Mammary epithelial cell (primary cell): Measurements from ENCODE around the gene CNPY4.

ENCODE experiments used
- EZH2 ChIP-seq: IDR thresholded peaks from 2 replicates; pipeline ENCODE4 v1.6.1; 2012; ENCODE audit warnings: low read length, inconsistent platforms, borderline replicate concordance
- TF ChIP-seq, protein P1 (sequence below), 2 donors: IDR thresholded peaks in 1 of 2; conservative IDR thresholded peaks in 1 of 2; 2 replicates each; pipeline ENCODE4 v1.5.1; 2011 to 2012; ENCODE audit warnings: inconsistent platforms in 2 of 2, low read length in 2 of 2, mild to moderate bottlenecking in 2 of 2, control low read depth in 1 of 2, low read depth in 1 of 2; ENCODE audit not compliant: insufficient read depth in 1 of 2; ENCODE audit errors: extremely low read depth in 1 of 2

DNA sequence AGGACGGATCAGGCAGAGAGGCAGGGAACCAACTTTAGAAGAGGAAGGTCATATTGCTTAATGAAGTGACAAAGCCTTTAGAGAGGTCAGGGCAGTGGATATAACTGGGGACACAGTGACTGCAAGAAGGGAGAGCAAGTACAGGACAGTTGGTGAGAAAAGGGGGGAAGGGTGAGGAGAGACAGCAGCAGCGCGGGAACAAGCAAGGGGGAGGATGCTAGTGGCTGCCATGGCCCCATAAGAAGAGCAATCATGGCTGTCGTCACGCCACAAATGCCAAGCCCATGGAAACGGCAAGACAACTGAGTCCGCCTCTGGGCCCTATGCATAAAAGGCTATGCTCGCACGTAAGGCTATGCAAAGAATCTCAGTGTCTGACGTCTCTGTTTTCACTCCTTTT, 47.0 kb upstream of the CNPY4 start:
- TF ChIP-seq, protein P1, sequence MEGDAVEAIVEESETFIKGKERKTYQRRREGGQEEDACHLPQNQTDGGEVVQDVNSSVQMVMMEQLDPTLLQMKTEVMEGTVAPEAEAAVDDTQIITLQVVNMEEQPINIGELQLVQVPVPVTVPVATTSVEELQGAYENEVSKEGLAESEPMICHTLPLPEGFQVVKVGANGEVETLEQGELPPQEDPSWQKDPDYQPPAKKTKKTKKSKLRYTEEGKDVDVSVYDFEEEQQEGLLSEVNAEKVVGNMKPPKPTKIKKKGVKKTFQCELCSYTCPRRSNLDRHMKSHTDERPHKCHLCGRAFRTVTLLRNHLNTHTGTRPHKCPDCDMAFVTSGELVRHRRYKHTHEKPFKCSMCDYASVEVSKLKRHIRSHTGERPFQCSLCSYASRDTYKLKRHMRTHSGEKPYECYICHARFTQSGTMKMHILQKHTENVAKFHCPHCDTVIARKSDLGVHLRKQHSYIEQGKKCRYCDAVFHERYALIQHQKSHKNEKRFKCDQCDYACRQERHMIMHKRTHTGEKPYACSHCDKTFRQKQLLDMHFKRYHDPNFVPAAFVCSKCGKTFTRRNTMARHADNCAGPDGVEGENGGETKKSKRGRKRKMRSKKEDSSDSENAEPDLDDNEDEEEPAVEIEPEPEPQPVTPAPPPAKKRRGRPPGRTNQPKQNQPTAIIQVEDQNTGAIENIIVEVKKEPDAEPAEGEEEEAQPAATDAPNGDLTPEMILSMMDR (conservative IDR thresholded peaks at IDR 0.05 in 1 of 2, IDR thresholded peaks at IDR 0.05 in 1 of 2; ENCODE audit: extremely low read depth in 1 of 2, insufficient read depth in 1 of 2, low read depth in 1 of 2, low read length in 2 of 2) = no peak
- no peak for TF ChIP-seq EZH2
